GM12872 (cell line): Measurements from ENCODE around the gene HDAC1.
A peak's percentile ranks its signal among the peaks of the same experiment; 100 is the strongest.

Experiments used
- CTCF ChIP-seq: IDR thresholded peaks from 3 replicates; pipeline ENCODE4 v1.5.1; 2011; ENCODE audit warnings: low read depth, mild to moderate bottlenecking, low read length, moderate library complexity; ENCODE audit not compliant: insufficient read depth

The HDAC1 gene

GRCh38 chr1:32291708-32292538, at the start of gene HDAC1:
Gene HDAC1, plus strand, starts transcription at chr1:32292083. Its CDS starts 87 bp downstream, at chr1:32292170.
- TF ChIP-seq CTCF = no peak

GRCh38 chr1:32242341-32242851, 49.5 kb upstream of the HDAC1 start:
- TF ChIP-seq CTCF = no peak

- TF ChIP-seq CTCF = no peak
These were observed 45.0 kb upstream of the HDAC1 start, which contains the start of gene FAM167B for GRCh38 chr1:32246888-32247273. Gene FAM167B, plus strand, starts transcription at chr1:32247222. Its CDS starts 200 bp downstream, at chr1:32247422.

- TF ChIP-seq CTCF = no peak
These were observed 44.4 kb upstream of the HDAC1 start for GRCh38 chr1:32247452-32247851.

- TF ChIP-seq CTCF = peak; percentile 97
These were observed 43.6 kb upstream of the HDAC1 start for GRCh38 chr1:32247983-32248889.

GRCh38 chr1:32249831-32250525, 41.9 kb upstream of the HDAC1 start:
- no peak for TF ChIP-seq CTCF
